Measurements from ENCODE around the gene MLXIPL.
"Not testable (repeated sequence)": the region's sequence is repeated elsewhere in the genome, so short reads cannot be mapped to it uniquely, and the experiment has no call there.

GRCh38 chr7:73581006-73581405 lies 43.3 kb downstream of the MLXIPL start:
- not testable (repeated sequence) for TF ChIP-seq CTCF, POLR2AphosphoS5, POLR2A (IDR thresholded peaks at IDR 0.05)
